Uterus (tissue), 4 donors: Measurements from ENCODE around the gene GNAL. TPM values are rescaled to one million over a fixed set of nuclear protein-coding genes. Genes with fewer than 3 reads are reported as not detected.

Experiments used
- DNase-seq, 2 donors: peaks; one replicate each; pipeline ENCODE4 v3.0.0-alpha.2; 2019 to 2020
- H3K27ac ChIP-seq, 2 donors: fragments of 200-600 bp; sonication (generic); 1 replicate in 1 of 2; 2 replicates in 1 of 2; pipeline ENCODE4 v1.5.1; 2016 to 2018
- H3K27me3 ChIP-seq, 2 donors: fragments of 200-600 bp; sonication (generic); one replicate each; pipeline ENCODE4 v1.5.1; 2018 to 2019; ENCODE audit warnings: control low read depth in 1 of 2
- H3K36me3 ChIP-seq, 2 donors: fragments of 200-600 bp; sonication (generic); one replicate each; pipeline ENCODE4 v1.5.1; 2019; ENCODE audit warnings: control low read depth in 1 of 2
- H3K4me1 ChIP-seq, 2 donors: fragments of 200-600 bp; sonication (generic); one replicate each; pipeline ENCODE4 v1.5.1; 2018 to 2019; ENCODE audit warnings: control low read depth in 1 of 2
- H3K4me3 ChIP-seq, 2 donors: fragments of 200-600 bp; sonication (generic); 1 replicate in 1 of 2; 2 replicates in 1 of 2; pipeline ENCODE4 v1.5.1; 2018 to 2019; ENCODE audit warnings: mild to moderate bottlenecking in 1 of 2
- H3K9me3 ChIP-seq, 2 donors: fragments of 200-600 bp; sonication (generic); one replicate each; pipeline ENCODE4 v1.5.1; 2019; ENCODE audit warnings: control low read depth in 1 of 2
- POLR2A ChIP-seq, 2 donors: fragments of 450-650 bp; IDR thresholded peaks; one replicate each; pipeline ENCODE4 v1.6.1; 2016; ENCODE audit warnings: antibody characterized with exemption in 2 of 2, mild to moderate bottlenecking in 1 of 2, moderate library complexity in 1 of 2
- intact Hi-C: fragments of 100-400 bp; cut with DNase I; formaldehyde crosslinking; loops from one replicate; pipeline ENCODE4 v1.15.1; 2023; ENCODE audit warnings: low total_unique reads
- total RNA-seq, 4 donors: library from RNA; depleted of rRNA in 3 of 4; stranded (reverse); fragments of >200 nt in 3 of 4; gene quantifications; one replicate each; pipeline versions ENCODE4 v1.1.0 to v1.2.4, GENCODE V29; 2014 to 2023
- TF ChIP-seq, protein P1 (sequence below), 4 experiments: fragments of 200-600 bp in 2 of 4; fragments of 450-650 bp in 2 of 4; sonication (generic) in 2 of 4; IDR thresholded peaks; one replicate each; pipeline ENCODE4 v1.5.1; 2016 to 2019; ENCODE audit warnings: antibody characterized with exemption in 4 of 4, mild to moderate bottlenecking in 2 of 4, moderate library complexity in 1 of 4
- donor health status: DM: yes; HTN: yes; CAD: no.

GNAL gene
- total RNA-seq, 4 donors from 2014 or later = 4.6 to 20.2 (median 13.8) TPM

DNA sequence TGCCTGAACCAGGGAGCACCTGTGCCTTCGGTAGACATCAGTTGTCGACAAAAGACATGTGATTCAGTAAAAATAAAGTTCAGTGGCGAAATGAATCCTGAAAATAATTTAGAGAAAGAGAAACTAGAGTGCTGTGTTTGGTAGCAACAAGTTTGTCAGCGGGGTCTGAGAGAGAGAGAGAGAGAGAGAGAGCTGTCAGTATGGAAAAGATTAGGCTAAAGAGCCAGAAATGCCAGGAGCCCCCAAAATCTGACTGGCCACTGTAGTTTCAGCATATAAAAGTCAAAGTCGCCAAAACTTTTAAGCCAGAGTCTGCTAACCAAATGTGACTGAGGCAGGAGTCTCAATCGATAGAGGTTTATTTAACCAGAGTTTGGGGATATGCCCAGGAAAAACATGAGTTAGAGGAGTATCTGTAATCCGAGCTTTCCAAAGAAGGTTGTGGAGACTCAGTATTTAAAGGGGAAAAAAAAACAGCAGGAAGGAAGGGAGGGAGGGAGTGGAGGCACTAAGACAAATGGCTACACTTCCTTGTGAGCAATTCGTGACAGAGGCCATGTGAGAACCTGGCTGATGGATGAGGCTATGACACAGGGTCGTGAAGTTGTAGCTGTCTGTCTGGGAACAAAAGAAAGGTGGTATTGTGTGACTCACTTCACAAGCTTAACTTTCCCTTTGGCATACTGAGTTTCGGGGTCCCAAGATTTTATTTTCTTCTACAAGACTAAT lies 20.5 kb upstream of the GNAL start:
- no peak for DNase-seq
- no peaks in the 10 kb centered on the region for H3K27me3 ChIP-seq
- TF ChIP-seq POLR2A (IDR thresholded peaks at IDR 0.05) = no peak
- TF ChIP-seq, protein P1, sequence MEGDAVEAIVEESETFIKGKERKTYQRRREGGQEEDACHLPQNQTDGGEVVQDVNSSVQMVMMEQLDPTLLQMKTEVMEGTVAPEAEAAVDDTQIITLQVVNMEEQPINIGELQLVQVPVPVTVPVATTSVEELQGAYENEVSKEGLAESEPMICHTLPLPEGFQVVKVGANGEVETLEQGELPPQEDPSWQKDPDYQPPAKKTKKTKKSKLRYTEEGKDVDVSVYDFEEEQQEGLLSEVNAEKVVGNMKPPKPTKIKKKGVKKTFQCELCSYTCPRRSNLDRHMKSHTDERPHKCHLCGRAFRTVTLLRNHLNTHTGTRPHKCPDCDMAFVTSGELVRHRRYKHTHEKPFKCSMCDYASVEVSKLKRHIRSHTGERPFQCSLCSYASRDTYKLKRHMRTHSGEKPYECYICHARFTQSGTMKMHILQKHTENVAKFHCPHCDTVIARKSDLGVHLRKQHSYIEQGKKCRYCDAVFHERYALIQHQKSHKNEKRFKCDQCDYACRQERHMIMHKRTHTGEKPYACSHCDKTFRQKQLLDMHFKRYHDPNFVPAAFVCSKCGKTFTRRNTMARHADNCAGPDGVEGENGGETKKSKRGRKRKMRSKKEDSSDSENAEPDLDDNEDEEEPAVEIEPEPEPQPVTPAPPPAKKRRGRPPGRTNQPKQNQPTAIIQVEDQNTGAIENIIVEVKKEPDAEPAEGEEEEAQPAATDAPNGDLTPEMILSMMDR (IDR thresholded peaks at IDR 0.05) = no peak
- intact Hi-C loops = no loop called here
- no peaks in the 10 kb centered on the region for H3K9me3 ChIP-seq
- H3K4me3 ChIP-seq = no peak overlapping the region
- no peak overlapping the region for H3K27ac ChIP-seq
- H3K36me3 ChIP-seq = no peaks in the 10 kb centered on the region
- H3K4me1 ChIP-seq = no peaks in the 10 kb centered on the region

GRCh38 chr18:11669271-11669947 lies 19.7 kb upstream of the GNAL start:
- Histone ChIP-seq H3K4me1 (no peaks in the 10 kb centered on the region), H3K9me3 (no peaks in the 10 kb centered on the region), H3K27ac (no peak overlapping the region), H3K27me3 (no peaks in the 10 kb centered on the region), H3K36me3 (no peaks in the 10 kb centered on the region), H3K4me3 (no peak overlapping the region)
- no peak for DNase-seq
- TF ChIP-seq, protein P1 (IDR thresholded peaks at IDR 0.05) = no peak
- no peak for TF ChIP-seq POLR2A (IDR thresholded peaks at IDR 0.05)
- intact Hi-C loops = no loop called here

GRCh38 chr18:11669948-11670275 lies 19.2 kb upstream of the GNAL start:
- Histone ChIP-seq H3K27me3 (no peaks in the 10 kb centered on the region), H3K9me3 (no peaks in the 10 kb centered on the region), H3K4me3 (no peak overlapping the region), H3K4me1 (no peaks in the 10 kb centered on the region), H3K36me3 (no peaks in the 10 kb centered on the region), H3K27ac (no peak overlapping the region)
- DNase-seq = no peak
- TF ChIP-seq POLR2A (IDR thresholded peaks at IDR 0.05) = no peak
- TF ChIP-seq, protein P1 (IDR thresholded peaks at IDR 0.05) = no peak
- intact Hi-C loops = no loop called here

GRCh38 chr18:11671156-11671555 lies 17.9 kb upstream of the GNAL start:
- TF ChIP-seq, protein P1 (IDR thresholded peaks at IDR 0.05) = no peak
- no peak for TF ChIP-seq POLR2A (IDR thresholded peaks at IDR 0.05)
- no peak for DNase-seq
- H3K4me3 ChIP-seq = no peak overlapping the region
- no peaks in the 10 kb centered on the region for H3K36me3 ChIP-seq
- H3K27me3 ChIP-seq = no peaks in the 10 kb centered on the region
- no peaks in the 10 kb centered on the region for H3K9me3 ChIP-seq
- no peak overlapping the region for H3K27ac ChIP-seq
- H3K4me1 ChIP-seq = no peaks in the 10 kb centered on the region
- intact Hi-C loops = no loop called here

- Histone ChIP-seq H3K4me1 (no peaks in the 10 kb centered on the region), H3K4me3 (no peak overlapping the region), H3K27ac (no peak overlapping the region), H3K27me3 (no peaks in the 10 kb centered on the region), H3K9me3 (no peaks in the 10 kb centered on the region), H3K36me3 (no peaks in the 10 kb centered on the region)
- intact Hi-C loops = no loop called here
- no peak for DNase-seq
- TF ChIP-seq, protein P1 (IDR thresholded peaks at IDR 0.05) = no peak
- TF ChIP-seq POLR2A (IDR thresholded peaks at IDR 0.05) = no peak
Measured at GRCh38 chr18:11672198-11672597, 16.9 kb upstream of the GNAL start.
